ENCODE data around the gene ADAP1. TPM values are rescaled to one million over a fixed set of nuclear protein-coding genes. Genes with fewer than 3 reads are reported as not detected.

Gene ADAP1
- total and polyA plus RNA-seq, 2 of the 13 experiments (the other 11 are each of a cell fraction or from before 2014, with no cell fraction given), result 10.5 to 24.6 TPM

- no peak for TF ChIP-seq ZHX1 (CRISPR knock-in tag; IDR thresholded peaks at IDR 0.05; ENCODE audit: low read depth)
- no peak for TF ChIP-seq ZKSCAN8 (CRISPR knock-in tag; IDR thresholded peaks at IDR 0.05; ENCODE audit: borderline replicate concordance)
- TF ChIP-seq ZNF224 (CRISPR knock-in tag; IDR thresholded peaks at IDR 0.05), result 0 out of 2 replicates have a peak, but pooled peaks have one; percentile 39
- TF ChIP-seq ZBTB37 (CRISPR knock-in tag; IDR thresholded peaks at IDR 0.05), result no peak
- no peak for TF ChIP-seq TOE1 (CRISPR knock-in tag; IDR thresholded peaks at IDR 0.05)
- no peak for TF ChIP-seq KDM6A (CRISPR knock-in tag; IDR thresholded peaks at IDR 0.05; ENCODE audit: low read depth)
- no peak for TF ChIP-seq TEF (CRISPR knock-in tag; IDR thresholded peaks at IDR 0.05)
- no peak for TF ChIP-seq REST (IDR thresholded peaks at IDR 0.05; ENCODE audit: borderline replicate concordance in 1 of 2, low read depth in 1 of 2, low read length in 2 of 2)
- no peak for TF ChIP-seq ELF4 (CRISPR knock-in tag; IDR thresholded peaks at IDR 0.05; ENCODE audit: borderline replicate concordance)
- TF ChIP-seq SIN3B (IDR thresholded peaks at IDR 0.05; ENCODE audit: low read length), result no peak
- TF ChIP-seq, protein P1, sequence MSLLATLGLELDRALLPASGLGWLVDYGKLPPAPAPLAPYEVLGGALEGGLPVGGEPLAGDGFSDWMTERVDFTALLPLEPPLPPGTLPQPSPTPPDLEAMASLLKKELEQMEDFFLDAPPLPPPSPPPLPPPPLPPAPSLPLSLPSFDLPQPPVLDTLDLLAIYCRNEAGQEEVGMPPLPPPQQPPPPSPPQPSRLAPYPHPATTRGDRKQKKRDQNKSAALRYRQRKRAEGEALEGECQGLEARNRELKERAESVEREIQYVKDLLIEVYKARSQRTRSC (CRISPR knock-in tag; IDR thresholded peaks at IDR 0.05; ENCODE audit: low read depth), result no peak
- TF ChIP-seq ZEB1 (IDR thresholded peaks at IDR 0.05; ENCODE audit: insufficient replicate concordance, low read depth), result peak; percentile 52
- TF ChIP-seq, protein P2, sequence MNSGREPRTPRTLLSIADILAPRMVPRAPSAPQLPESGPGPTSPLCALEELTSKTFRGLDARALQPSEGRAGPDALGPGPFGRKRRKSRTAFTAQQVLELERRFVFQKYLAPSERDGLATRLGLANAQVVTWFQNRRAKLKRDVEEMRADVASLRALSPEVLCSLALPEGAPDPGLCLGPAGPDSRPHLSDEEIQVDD (CRISPR knock-in tag; IDR thresholded peaks at IDR 0.05; ENCODE audit: borderline replicate concordance), result no peak
- TF ChIP-seq RXRA (CRISPR knock-in tag; IDR thresholded peaks at IDR 0.05), result no peak
- TF ChIP-seq ZC3H13 (CRISPR knock-in tag; IDR thresholded peaks at IDR 0.05), result no peak
- no peak for TF ChIP-seq ZNF160 (CRISPR knock-in tag; IDR thresholded peaks at IDR 0.05)
- TF ChIP-seq ZNF33B (CRISPR knock-in tag; IDR thresholded peaks at IDR 0.05), result no peak
Observed at GRCh38 chr7:963236-964078, 9.0 kb upstream of the ADAP1 start (continued).
